Fibroblast of lung (primary cell): ENCODE results near the gene INO80E. TPM values are rescaled to one million over a fixed set of nuclear protein-coding genes. Genes with fewer than 3 reads are reported as not detected.

Source experiments
- DNase-seq, 2 donors: peaks; one replicate each; pipeline versions ENCODE4 v3.0.0 to v3.0.0-alpha.2; 2010; ENCODE audit warnings: low read depth in 2 of 2
- H2AFZ ChIP-seq: 2 replicates; pipeline ENCODE4 v1.5.1; 2012; ENCODE audit warnings: low read length, control low read depth, inconsistent platforms
- H3K27ac ChIP-seq: 2 replicates; pipeline ENCODE4 v1.5.1; 2011; ENCODE audit warnings: low read length, control low read depth; ENCODE audit not compliant: insufficient read depth
- H3K27me3 ChIP-seq: 2 replicates; pipeline ENCODE4 v1.5.1; 2011; ENCODE audit warnings: mild to moderate bottlenecking, low read length; ENCODE audit not compliant: control insufficient read depth, insufficient read depth
- H3K36me3 ChIP-seq: 2 replicates; pipeline ENCODE4 v1.5.1; 2011; ENCODE audit warnings: low read length; ENCODE audit not compliant: control insufficient read depth, insufficient read depth
- H3K4me1 ChIP-seq: 2 replicates; pipeline ENCODE4 v1.5.1; 2011; ENCODE audit warnings: low read length; ENCODE audit not compliant: control insufficient read depth, insufficient read depth; ENCODE audit errors: extremely low read depth
- H3K4me2 ChIP-seq: 2 replicates; pipeline ENCODE4 v1.5.1; 2011; ENCODE audit warnings: low read length, control low read depth; ENCODE audit not compliant: insufficient read depth; ENCODE audit errors: extremely low read depth
- H3K4me3 ChIP-seq, 4 experiments: fragments of 200-600 bp in 1 of 4; sonication (generic) in 1 of 4; replicated peaks in 1 of 4; 2 replicates each; pipeline ENCODE4 v1.5.1; 2011 to 2016; ENCODE audit warnings: low read length in 4 of 4, low read depth in 3 of 4, mild to moderate bottlenecking in 3 of 4, control low read depth in 2 of 4, inconsistent platforms in 1 of 4, mixed read lengths in 1 of 4; ENCODE audit not compliant: insufficient read depth in 1 of 4; ENCODE audit errors: control extremely low read depth in 1 of 4
- H3K79me2 ChIP-seq: 2 replicates; pipeline ENCODE4 v1.5.1; 2012; ENCODE audit warnings: mild to moderate bottlenecking, low read length, inconsistent platforms; ENCODE audit not compliant: control insufficient read depth, insufficient read depth
- H3K9ac ChIP-seq: 2 replicates; pipeline ENCODE4 v1.5.1; 2011; ENCODE audit warnings: mild to moderate bottlenecking, low read length, control low read depth; ENCODE audit not compliant: insufficient read depth
- H3K9me3 ChIP-seq: 2 replicates; pipeline ENCODE4 v1.5.1; 2012; ENCODE audit warnings: low read depth, low read length; ENCODE audit not compliant: control insufficient read depth, insufficient read depth
- H4K20me1 ChIP-seq: 2 replicates; pipeline ENCODE4 v1.5.1; 2011; ENCODE audit warnings: low read length; ENCODE audit not compliant: control insufficient read depth, insufficient read depth; ENCODE audit errors: extremely low read depth
- CTCF ChIP-seq, 2 donors: IDR thresholded peaks in 1 of 2; conservative IDR thresholded peaks in 1 of 2; 1 replicate in 1 of 2; 2 replicates in 1 of 2; pipeline ENCODE4 v1.5.1; 2011 to 2012; ENCODE audit warnings: low read length in 2 of 2, control low read depth in 1 of 2, inconsistent platforms in 1 of 2, low read depth in 1 of 2, mild to moderate bottlenecking in 1 of 2
- EZH2 ChIP-seq: IDR thresholded peaks from 2 replicates; pipeline ENCODE4 v1.5.1; 2012; ENCODE audit warnings: low read length, control low read depth, mild to moderate bottlenecking; ENCODE audit errors: missing control alignments
- polyA plus RNA-seq, 2 donors: library from polyadenylated mRNA; depleted of rRNA in 1 of 2; stranded (reverse) in 1 of 2; unstranded in 1 of 2; fragments of >200 nt; gene quantifications; 2 replicates each; pipeline ENCODE4 v1.2.1, GENCODE V29; 2011 to 2012; ENCODE audit warnings: missing spikeins in 1 of 2
- total RNA-seq: library from RNA; depleted of rRNA; stranded (reverse); fragments of >200 nt; gene quantifications from 2 replicates; pipeline ENCODE4 v1.2.1, GENCODE V29; 2014

INO80E gene
- total and polyA plus RNA-seq, 2 donors (not counting 1 experiment from before 2014, with no cell fraction given), result 16.3 to 21.9 TPM

GRCh38 chr16:29974291-29975133, 21.5 kb upstream of the INO80E start:
- no peaks in the 10 kb centered on the region for H3K27me3 ChIP-seq
- H3K9me3 ChIP-seq, result no peaks in the 10 kb centered on the region
- peak in 1 of 2 donors; percentile 23 for DNase-seq
- H3K27ac ChIP-seq, result peak overlapping the region; percentile 83
- peaks cover 48% of the 10 kb centered on the region for H3K79me2 ChIP-seq
- H4K20me1 ChIP-seq, result peaks cover 3% of the 10 kb centered on the region
- TF ChIP-seq EZH2 (no peak), CTCF (conservative IDR thresholded peaks at IDR 0.05 in 1 of 2, IDR thresholded peaks at IDR 0.05 in 1 of 2; ENCODE audit: low read depth in 1 of 2, low read length in 2 of 2) (no peak)
- H3K36me3 ChIP-seq, result peaks cover 13% of the 10 kb centered on the region
- H3K4me2 ChIP-seq, result peak overlapping the region; percentile 95
- H2AFZ ChIP-seq, result no peak overlapping the region
- H3K9ac ChIP-seq, result peak overlapping the region; percentile 78
- peaks cover 9% of the 10 kb centered on the region for H3K4me1 ChIP-seq
- H3K4me3 ChIP-seq, result peak overlapping the region; percentile 89 to 98 (median 96)

- Histone ChIP-seq H3K36me3 (peaks cover 18% of the 10 kb centered on the region), H3K27ac (peak overlapping the region; percentile 83), H2AFZ (no peak overlapping the region), H3K9ac (no peak overlapping the region), H4K20me1 (peaks cover 3% of the 10 kb centered on the region), H3K4me3 (peak overlapping the region; percentile 89 to 98 (median 96)), H3K27me3 (no peaks in the 10 kb centered on the region), H3K4me1 (peaks cover 9% of the 10 kb centered on the region), H3K79me2 (peaks cover 48% of the 10 kb centered on the region), H3K9me3 (no peaks in the 10 kb centered on the region), H3K4me2 (peak overlapping the region; percentile 95)
- no peak for DNase-seq
- TF ChIP-seq EZH2 (no peak), CTCF (conservative IDR thresholded peaks at IDR 0.05 in 1 of 2, IDR thresholded peaks at IDR 0.05 in 1 of 2; ENCODE audit: low read depth in 1 of 2, low read length in 2 of 2) (no peak)
Observed at GRCh38 chr16:29975134-29975538, 20.9 kb upstream of the INO80E start.

- Histone ChIP-seq H3K27me3 (no peaks in the 10 kb centered on the region), H4K20me1 (peaks cover 3% of the 10 kb centered on the region), H3K27ac (no peak overlapping the region), H3K36me3 (peaks cover 23% of the 10 kb centered on the region), H2AFZ (no peak overlapping the region), H3K9ac (no peak overlapping the region), H3K9me3 (no peaks in the 10 kb centered on the region), H3K4me3 (peak overlapping the region; percentile 89 to 98 (median 96)), H3K4me2 (peak overlapping the region; percentile 95), H3K79me2 (peaks cover 48% of the 10 kb centered on the region), H3K4me1 (peaks cover 9% of the 10 kb centered on the region)
- DNase-seq, result no peak
- TF ChIP-seq CTCF (conservative IDR thresholded peaks at IDR 0.05 in 1 of 2, IDR thresholded peaks at IDR 0.05 in 1 of 2; ENCODE audit: low read depth in 1 of 2, low read length in 2 of 2), result no peak
- TF ChIP-seq EZH2, result no peak
Observed at GRCh38 chr16:29975811-29976511, 20.1 kb upstream of the INO80E start.
